Spleen (tissue), 7 donors: ENCODE data around the gene HPS5.

Source experiments
- POLR2AphosphoS5 ChIP-seq, 3 donors: sonication (generic); formaldehyde crosslinking; IDR thresholded peaks; one replicate each; pipeline ENCODE4 v1.5.1; 2017; ENCODE audit warnings: antibody characterized with exemption in 3 of 3
- TF ChIP-seq, protein P1 (sequence below), 11 experiments: fragments of 200-600 bp in 7 of 11; fragments of 450-650 bp in 4 of 11; sonication (generic) in 4 of 11; IDR thresholded peaks in 8 of 11; conservative IDR thresholded peaks in 3 of 11; 1 replicate in 7 of 11; 2 replicates in 4 of 11; pipeline versions ENCODE4 v1.4.0 to v1.8.0; 2016 to 2021; ENCODE audit warnings: antibody characterized with exemption in 11 of 11, inconsistent platforms in 4 of 11, mild to moderate bottlenecking in 1 of 11
- donor health status: DM: no; HTN: no; CAD: no; lungs with moderate emphysema.
- donor health status: DM: no; HTN: no; CAD: no.
- donor health status: DM: no; HTN: no; CAD: no.

DNA sequence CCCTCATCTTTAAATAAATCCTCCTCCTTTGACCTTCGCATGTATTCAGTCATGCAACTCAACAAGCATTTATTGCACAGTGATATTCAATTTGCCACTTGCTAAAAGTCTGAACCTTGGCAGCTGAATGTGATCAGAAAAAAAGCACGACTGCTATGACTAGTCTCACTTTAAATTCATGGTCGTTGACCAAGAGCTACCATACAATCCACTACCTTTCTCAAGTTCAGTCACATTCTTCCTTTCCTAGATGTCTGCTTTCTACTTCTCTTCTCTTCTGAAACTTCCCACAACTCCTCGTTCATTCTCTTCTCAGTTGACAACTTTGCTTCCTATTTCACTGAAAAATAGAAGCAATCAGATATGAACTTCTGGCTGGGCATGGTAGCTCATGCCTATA lies 57.9 kb downstream of the HPS5 start:
- no peak for TF ChIP-seq POLR2AphosphoS5 (IDR thresholded peaks at IDR 0.05)
- TF ChIP-seq, protein P1, sequence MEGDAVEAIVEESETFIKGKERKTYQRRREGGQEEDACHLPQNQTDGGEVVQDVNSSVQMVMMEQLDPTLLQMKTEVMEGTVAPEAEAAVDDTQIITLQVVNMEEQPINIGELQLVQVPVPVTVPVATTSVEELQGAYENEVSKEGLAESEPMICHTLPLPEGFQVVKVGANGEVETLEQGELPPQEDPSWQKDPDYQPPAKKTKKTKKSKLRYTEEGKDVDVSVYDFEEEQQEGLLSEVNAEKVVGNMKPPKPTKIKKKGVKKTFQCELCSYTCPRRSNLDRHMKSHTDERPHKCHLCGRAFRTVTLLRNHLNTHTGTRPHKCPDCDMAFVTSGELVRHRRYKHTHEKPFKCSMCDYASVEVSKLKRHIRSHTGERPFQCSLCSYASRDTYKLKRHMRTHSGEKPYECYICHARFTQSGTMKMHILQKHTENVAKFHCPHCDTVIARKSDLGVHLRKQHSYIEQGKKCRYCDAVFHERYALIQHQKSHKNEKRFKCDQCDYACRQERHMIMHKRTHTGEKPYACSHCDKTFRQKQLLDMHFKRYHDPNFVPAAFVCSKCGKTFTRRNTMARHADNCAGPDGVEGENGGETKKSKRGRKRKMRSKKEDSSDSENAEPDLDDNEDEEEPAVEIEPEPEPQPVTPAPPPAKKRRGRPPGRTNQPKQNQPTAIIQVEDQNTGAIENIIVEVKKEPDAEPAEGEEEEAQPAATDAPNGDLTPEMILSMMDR (IDR thresholded peaks at IDR 0.05 in 8 of 11, conservative IDR thresholded peaks at IDR 0.05 in 3 of 11): no peak
